HG03442 (cell line): ENCODE results near the gene SLC6A17.

Experiments used
- ATAC-seq: cut with Tn5 transposase; IDR thresholded peaks from one replicate; pipeline ENCODE4 v1.9.1; 2021; ENCODE audit warnings: mild to moderate bottlenecking, moderate library complexity; ENCODE audit not compliant: unreplicated experiment

Gene SLC6A17

GRCh38 chr1:110135246-110135645 lies 15.0 kb upstream of the SLC6A17 start:
- no peak for ATAC-seq

GRCh38 chr1:110135666-110136065 lies 14.6 kb upstream of the SLC6A17 start:
- ATAC-seq = no peak

DNA sequence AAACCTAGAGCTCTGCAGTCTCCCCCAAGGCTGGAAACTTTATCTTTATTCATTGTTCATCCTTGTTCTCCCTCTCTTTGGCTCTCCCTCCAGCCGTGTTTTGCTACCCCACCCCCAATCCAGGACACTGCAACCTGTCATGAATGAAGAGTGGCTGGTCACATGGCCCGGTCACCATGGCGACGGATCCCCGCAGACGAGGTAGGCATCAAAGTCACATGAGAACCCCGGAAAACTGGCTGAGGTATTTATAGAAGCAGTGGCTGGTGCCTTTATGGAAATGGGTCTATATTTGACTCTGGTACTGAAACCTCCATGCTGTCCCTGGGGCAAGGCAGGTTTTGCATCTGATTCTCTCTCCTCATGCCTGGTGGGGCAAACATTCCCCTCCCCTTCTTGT lies 13.4 kb upstream of the SLC6A17 start:
- no peak for ATAC-seq

GRCh38 chr1:110138956-110139355 lies 11.3 kb upstream of the SLC6A17 start:
- ATAC-seq = no peak

GRCh38 chr1:110144366-110144765 lies 5.9 kb upstream of the SLC6A17 start:
- no peak for ATAC-seq

- ATAC-seq = no peak
Observed at GRCh38 chr1:110148961-110149360, 1.3 kb upstream of the SLC6A17 start.

- ATAC-seq = no peak
Observed at GRCh38 chr1:110151175-110151669, 928 bp downstream of the SLC6A17 start.

DNA sequence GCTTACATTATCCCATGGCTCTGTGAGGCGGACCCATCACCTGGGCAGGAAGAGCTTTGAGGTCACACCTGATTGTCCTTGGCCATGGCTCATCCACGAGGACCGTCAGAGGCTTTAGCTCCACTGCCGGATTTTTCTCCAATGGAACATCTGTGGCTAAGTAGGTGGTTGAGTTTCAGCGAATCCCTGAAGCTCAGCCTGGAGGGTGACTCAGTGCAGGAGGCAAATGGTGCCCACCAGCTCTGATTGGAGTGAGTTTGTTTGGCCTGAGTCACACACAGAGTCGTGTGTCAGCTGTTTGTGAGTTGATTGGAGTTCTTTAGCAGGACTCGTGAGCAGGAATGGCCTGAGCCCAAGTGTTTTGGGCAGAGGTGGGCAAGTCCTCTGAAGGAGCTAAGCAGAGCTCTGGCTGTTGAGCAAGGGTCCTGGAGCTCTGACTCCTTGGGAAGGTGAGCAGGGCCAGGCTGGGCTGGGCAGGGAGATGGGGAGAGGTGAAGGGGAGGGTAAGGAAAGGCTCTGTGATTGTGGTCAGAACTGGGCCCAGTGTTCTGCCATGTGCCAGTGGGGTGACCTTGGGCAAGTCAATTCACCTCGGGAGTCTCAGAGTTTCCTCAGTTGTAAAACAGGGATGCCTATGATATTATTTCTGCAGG lies 2.0 kb downstream of the SLC6A17 start:
- no peak for ATAC-seq

GRCh38 chr1:110153407-110153950 lies 3.2 kb downstream of the SLC6A17 start:
- no peak for ATAC-seq

GRCh38 chr1:110155878-110156522 lies 5.7 kb downstream of the SLC6A17 start:
- no peak for ATAC-seq

DNA sequence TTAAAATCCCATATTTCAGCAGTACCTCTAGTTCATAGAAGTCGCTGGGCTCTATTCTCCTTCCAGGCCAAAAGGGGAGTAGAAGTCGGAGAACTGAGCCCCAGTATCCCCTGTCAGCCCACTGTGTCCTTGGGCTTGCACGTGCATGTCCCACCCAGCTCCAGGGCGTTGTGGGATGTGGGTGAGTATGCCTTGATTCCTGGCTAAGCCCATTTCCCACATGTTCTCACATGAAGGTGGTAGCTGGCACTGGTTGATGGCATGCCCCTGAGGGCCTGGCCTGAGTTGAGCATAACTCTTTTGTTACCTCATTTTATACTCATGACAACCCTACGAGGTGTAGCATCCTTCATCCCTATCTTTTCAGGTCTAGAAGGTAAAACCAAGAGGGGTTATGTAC lies 8.0 kb downstream of the SLC6A17 start:
- ATAC-seq = no peak

- ATAC-seq = no peak
Observed at GRCh38 chr1:110159168-110159567, 8.9 kb downstream of the SLC6A17 start.

DNA sequence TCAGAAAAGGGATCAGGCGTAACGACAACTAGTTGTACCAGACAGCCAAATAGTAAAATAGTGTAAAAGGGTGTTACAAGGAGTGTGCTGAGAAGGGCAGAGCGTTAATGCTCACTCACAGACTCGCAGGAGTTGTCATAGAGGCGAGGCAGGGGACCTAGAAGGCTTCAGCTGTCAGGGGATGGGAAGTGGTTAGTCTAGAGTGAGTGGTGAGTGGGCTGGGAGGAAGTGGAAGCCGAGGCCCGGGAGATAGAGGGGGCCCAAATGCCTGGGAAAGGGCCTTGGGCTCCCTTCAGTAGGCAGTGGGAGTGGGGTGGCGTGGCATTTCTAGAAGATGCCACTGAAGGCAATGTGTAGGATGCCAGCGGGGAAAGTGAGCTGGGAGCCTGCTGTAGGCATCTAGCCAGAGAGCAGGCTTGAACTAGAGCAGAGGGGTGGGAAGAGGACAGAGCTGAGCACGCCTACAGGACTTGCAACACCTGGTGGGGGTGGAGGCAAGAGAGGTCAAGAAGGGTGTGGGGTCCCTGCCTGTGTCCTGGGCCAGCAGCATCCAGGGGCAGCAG lies 10.3 kb downstream of the SLC6A17 start:
- no peak for ATAC-seq

DNA sequence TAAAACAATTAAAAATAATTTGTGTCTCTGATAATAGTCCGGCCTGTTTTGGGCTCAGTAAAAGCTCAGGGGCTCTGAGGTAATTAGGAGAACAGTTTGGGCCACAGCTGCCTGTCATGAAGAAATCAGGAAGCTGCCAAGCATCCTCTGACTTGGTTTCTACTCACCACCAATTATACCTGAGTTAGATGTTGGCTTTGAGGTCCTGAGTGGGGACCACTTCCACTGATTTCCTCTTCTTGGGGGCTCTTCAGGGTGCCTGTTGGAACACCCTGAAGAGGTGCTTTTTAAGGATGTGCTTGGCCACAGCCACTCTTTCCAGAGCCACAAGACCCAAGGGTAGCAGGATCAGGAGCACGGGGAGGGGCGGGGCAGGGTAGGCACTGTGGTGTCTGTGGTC lies 10.9 kb downstream of the SLC6A17 start:
- no peak for ATAC-seq

DNA sequence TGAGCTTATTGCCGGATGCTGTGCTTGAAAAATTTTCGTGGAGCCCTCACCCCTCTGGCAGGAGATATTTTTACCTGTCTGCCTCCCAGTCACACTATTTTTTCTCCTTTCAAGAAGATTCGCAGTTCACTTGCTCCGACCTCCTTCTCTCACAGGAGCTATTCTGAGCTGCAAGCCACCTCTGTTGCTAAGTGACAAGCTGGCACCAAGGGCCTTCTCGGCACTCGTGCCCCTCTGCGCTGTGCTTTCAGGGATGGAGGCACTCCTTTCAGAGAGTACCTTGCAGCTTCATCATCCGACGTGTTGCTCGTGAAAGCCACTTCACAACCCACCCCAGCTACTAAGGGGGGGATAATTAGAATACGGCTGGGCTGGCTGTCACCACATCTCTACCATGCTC lies 11.6 kb downstream of the SLC6A17 start:
- ATAC-seq = no peak

GRCh38 chr1:110163591-110163990 lies 13.3 kb downstream of the SLC6A17 start:
- ATAC-seq = no peak

DNA sequence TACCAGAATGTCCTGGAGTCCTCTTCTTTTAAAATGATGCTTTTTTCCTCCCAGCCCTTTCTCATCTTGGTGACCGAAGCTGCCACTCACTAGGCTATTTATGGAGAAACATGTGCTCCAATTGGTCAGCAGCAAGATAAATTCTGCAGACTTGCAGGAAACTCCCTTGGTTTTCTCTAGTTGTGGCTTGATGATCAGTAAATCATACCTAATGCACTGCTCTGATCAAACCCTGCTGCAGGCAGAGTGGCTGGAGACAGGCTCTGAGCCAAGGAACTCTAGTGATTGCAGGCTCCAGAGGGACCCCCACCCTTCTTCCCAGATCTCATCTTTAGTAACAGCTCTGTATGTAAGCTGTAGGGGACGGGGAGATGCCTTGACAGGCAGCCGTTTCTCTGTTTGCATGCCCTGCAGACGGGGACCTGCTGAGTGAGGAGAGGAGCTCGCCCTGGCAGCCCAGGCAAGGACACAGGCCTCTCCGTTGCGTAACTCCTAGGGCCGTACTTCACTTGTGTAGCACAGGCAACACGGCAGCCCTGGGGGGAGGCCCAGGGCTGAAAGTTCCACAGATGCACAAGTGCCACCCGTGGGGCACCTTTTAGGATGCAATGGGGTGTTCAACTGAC lies 14.5 kb downstream of the SLC6A17 start:
- ATAC-seq = no peak

DNA sequence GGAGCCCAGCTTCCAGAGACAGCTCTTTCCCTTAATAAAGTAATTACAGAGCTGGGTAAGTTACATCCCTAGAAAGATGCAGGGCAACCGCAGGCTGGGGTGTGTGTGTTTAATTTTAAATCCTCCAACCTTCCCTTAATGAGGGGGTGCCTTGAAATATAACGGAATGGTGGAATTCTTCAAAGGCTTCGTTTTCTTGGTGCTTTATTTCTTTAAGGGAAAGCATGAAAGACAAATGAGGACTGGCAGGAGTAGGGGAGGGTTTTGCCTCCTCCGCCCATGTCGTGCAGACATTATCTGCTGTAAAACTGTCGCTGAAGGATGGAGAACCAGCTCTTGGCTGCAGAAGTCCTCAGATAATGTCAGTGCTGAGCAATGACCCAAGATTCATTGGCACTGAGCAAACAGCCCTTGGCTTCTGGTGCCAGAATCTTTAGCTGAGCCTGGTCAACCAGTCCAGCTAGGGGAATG lies 15.5 kb downstream of the SLC6A17 start:
- no peak for ATAC-seq

DNA sequence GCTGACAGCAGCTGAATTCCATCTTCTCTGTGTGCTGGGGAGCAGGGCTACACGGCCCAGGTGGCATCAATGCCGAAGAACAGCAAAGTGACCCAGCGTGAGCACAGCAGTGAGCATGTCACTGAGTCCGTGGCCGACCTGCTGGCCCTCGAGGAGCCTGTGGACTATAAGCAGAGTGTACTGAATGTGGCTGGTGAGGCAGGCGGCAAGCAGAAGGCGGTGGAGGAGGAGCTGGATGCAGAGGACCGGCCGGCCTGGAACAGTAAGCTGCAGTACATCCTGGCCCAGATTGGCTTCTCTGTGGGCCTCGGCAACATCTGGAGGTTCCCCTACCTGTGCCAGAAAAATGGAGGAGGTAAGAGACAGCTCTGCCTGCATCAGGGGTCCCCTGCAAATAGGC lies 16.6 kb downstream of the SLC6A17 start:
- no peak for ATAC-seq

DNA sequence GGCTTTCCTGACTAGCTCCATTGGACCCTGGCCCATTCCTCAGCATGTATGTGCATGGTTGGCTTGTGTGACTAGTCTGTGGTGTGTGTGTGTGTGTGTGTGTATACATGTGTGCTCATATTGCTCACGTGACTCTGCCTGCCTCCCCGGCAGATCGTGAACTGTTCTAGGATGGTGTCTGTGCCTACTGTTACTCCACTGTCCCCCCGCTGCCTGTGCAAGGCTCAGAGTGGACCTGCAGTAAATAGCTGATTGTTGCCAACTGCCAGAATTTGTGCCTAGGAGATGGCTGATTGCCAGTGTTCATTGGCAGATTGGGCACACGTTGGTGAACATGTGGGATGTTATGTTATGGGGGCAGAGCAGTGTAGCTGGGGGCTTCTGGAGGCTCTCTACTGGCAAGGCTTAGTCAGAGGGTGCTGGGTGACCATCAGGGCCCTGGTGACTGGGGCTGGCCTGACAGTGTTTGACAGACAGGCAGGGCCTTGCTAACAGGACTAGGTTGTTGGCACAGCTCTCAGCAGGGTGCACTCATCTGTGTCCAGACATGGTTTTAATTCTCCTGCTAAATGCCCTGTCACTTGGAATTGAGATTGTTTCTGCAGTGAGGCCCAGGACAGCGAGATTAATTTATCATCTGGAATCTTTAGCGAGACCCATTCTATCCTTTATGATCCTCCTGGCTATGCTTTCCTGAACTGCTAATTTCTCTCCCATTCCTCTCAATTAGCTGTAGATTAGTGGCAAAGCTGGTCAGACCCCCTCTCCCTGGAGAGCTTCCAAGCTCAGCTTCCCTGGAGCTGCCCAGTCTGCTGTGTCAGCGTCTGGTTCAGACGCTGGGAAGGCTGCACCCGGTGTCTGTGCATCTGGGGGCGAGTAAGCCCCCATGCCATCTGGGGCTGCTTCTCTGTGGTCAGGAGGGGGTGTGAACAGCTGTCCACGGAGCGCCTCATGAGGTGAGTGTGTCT lies 20.8 kb downstream of the SLC6A17 start:
- ATAC-seq = no peak
